HG03565 (cell line): ENCODE data around the gene ZNF396.

Source experiments
- ATAC-seq: cut with Tn5 transposase; IDR thresholded peaks from one replicate; pipeline ENCODE4 v1.9.1; 2021; ENCODE audit warnings: mild to moderate bottlenecking, moderate library complexity; ENCODE audit not compliant: unreplicated experiment

The ZNF396 gene

DNA sequence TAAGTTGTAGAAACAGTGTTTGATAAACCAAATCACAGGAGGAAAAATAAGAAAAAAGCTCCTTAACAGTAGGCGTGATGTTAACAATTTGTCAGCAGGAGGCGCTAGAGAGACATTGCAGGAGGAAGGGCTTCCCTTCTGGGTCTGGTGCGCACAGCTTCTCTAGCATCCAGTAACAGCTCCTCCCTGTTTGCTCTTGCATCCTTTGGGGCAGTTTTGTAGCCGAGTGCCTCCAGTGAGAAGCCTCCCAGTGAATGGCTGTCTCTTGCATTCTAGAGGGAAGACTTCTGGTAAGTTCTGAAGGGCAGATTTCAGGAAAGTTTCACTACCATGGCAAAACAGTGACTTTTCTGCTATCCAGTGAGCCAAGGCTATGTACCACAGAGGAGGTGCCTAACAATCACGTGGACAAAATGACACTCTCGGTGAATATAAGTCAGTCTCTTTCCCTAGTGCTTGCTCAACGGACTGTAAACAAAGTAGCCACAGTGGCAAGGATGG lies 9.5 kb upstream of the ZNF396 start:
- ATAC-seq = peak; percentile 60

DNA sequence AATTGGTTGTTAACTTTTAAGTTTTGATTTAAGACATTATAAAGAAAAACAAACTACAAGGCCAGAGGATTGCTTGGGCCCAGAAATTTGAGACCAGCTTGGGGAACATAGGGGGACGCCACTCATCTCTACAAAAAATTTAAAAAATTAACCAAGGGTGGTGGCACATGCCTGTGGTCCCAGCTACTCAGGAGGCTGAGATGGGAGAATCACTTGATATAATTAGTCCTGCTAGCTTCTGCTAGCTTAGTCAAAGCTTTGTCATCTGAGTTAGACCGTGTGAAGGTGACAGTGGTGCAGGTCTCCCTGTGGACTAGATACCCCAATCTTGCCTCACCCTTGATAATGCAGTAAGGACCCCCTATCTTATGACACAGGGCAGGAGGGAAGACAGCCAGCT lies 6.0 kb upstream of the ZNF396 start:
- ATAC-seq = no peak

DNA sequence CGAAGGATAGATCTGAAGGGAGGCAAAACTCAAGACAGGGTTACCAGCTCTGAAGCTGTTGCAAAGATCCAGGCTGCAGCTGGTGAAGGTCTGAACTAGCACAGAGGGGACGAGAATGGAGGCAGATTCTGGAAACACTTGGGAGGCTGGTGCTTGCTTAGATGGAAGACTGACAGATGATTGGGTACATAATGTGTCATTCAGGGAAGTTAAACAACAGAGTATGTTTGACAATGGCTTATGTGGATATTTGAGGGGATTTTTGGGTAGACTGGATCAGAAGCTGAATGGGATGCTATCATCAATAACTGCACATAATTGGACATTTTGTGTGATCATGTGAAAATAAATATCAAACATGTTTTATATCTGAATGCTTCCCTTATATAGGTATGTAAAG lies 2.3 kb upstream of the ZNF396 start:
- no peak for ATAC-seq

- no peak for ATAC-seq
Observed at GRCh38 chr18:35378574-35378896, 1.4 kb upstream of the ZNF396 start.

- ATAC-seq = no peak
Observed at GRCh38 chr18:35377875-35378573, 887 bp upstream of the ZNF396 start.

DNA sequence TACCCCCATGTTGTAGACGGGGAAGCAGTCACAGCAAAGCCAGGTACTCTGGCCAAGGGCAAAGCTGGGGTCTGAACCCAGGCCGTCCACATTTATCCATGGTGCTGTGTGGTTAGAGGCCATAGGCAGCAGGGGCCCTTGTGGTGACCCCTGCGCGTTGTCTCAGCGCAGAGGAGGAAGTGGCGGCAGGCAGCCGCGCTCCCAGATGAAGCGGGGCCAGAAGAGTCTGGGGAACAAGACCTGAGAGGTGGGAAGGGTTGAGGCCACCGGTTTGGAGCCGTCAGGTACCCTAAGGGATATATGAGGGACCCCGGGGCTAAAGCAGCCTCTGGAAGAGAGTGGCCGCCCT lies 770 bp downstream of the ZNF396 start:
- ATAC-seq = peak; percentile 37

DNA sequence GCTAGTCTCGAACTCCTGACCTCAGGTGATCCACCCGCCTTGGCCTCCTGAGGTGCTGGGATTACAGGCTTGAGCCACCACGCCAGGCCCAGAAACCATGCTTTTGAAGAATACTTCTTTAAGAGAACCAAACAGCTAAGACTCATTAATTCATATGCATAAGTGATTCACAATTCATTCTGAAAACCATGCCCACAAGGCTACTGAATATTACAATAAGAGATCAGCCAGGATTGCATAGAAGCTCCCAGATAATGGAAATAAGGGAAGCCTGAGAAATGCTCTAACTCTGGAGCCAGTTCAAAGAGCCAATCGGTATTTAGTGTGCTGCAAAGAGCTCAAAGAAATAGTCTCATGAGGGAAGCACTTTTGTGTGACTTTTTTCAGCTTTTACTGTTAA lies 2.4 kb downstream of the ZNF396 start:
- ATAC-seq = no peak

DNA sequence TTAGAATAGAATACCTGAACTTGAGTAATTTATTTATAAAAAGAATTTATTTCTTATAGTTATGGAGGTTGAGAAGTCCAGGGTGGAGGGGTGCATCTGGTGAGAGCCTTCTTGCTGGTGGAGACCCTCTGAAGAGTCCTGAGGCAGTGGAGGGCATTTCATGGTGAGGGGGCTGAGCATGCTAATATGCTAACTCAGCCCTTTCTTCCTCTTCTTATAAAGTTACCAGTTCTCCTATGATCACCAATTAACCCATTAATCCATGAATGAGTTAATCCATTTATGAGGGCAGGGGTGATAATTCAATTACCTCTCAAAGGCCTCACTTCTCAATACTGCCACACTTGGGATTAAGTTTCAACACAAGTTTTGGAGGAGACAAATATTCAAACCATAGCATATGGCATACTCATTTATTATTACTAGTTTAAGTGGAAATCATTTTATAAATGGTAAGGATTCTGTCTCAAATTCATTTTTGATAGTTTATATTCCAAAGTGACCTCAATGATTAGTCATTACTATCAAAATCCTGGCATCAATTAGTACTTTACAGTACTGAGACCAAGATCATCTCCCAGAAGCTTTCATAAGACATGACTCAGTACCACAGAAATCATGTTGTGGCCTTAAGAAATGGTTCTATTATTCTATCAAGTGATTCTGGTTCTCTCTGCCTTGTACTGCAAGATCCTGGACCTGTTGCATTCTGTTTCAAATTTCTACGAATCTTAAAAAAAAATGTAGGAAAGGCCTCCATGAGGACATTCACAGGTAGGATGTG lies 5.5 kb downstream of the ZNF396 start:
- ATAC-seq = no peak

DNA sequence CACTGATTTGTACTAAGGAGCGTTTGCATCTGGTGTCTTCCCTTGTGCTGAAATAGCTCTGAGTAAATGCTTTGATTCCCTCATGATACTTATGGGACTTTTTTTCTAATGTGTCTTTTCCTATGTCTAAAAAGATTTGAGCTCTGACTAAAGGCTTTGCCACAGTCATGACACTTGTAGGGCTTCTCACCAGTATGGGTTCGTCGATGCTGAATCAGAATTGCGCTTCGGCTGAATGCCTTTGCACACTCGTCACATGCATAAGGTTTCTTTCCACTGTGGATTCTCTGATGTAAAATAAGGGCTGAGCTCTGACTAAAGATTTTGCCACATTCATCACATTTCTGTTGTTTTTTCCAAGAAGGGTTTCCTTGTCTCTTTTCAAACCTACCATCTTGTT lies 8.0 kb downstream of the ZNF396 start:
- ATAC-seq = no peak

GRCh38 chr18:35368595-35368994 lies 8.5 kb downstream of the ZNF396 start:
- no peak for ATAC-seq

GRCh38 chr18:35362531-35362930 lies 14.6 kb downstream of the ZNF396 start:
- ATAC-seq = no peak

- no peak for ATAC-seq
Observed at GRCh38 chr18:35361570-35362321, 15.4 kb downstream of the ZNF396 start.

- peak; percentile 97 for ATAC-seq
Observed at GRCh38 chr18:35355140-35355618, 22.0 kb downstream of the ZNF396 start.

DNA sequence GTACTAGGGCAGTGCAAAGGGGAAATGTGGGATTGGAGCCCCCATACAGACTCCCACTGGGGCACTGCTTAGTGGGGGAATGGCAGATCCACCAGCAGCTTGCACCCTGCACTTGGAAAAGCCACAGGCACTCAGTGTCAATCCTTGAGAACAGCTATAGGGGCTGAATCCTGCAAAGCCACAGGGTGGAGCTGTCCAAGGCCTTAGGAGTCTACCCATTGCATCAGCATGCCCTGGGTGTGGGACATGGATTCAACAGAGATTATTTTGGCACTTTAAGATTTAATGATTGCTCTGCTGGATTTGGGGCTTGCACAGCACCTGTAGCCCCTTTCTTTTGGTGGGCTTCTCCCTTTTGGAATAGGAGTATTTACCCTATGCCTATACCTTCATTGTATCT lies 24.4 kb downstream of the ZNF396 start:
- ATAC-seq = no peak

DNA sequence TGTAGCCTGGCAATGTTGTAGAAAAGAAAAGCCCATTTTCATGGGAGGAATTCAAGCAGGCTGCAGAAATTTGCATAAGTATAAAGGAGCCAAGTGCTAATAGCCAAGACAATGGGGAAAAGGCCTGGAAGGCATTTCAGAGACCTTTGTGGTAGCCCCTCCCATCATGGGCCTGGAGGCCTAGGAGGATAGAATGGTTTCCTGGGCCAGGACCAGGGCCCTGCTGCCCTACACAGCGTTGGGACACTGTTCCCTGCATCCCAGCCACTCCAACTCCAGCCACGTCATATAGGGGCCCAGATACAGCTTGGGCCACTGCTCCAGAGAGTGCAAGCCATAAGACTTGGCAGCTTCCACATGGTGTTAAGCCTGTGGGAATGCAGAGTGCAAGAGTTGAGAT lies 24.9 kb downstream of the ZNF396 start:
- ATAC-seq = no peak

DNA sequence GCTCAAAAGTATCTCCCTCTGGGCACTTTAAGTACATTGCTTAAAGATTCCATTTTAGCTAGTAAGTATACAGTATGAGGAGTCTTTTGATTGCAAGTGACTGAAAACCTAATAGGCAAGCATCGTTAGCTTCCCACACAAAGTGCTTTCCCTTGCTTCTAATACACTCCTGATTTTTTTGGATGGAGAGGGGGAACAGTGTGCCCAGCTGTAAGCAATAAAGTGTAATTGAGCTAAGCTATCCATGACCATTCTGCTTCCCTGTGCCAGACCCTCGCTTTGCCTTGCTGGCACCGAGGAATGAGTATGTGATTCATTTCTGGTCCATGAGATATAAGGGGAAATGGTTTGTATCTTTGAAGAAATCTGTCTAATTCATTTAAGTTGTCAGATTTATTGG lies 29.1 kb downstream of the ZNF396 start:
- ATAC-seq = no peak

GRCh38 chr18:35345950-35346349 lies 31.2 kb downstream of the ZNF396 start:
- no peak for ATAC-seq

DNA sequence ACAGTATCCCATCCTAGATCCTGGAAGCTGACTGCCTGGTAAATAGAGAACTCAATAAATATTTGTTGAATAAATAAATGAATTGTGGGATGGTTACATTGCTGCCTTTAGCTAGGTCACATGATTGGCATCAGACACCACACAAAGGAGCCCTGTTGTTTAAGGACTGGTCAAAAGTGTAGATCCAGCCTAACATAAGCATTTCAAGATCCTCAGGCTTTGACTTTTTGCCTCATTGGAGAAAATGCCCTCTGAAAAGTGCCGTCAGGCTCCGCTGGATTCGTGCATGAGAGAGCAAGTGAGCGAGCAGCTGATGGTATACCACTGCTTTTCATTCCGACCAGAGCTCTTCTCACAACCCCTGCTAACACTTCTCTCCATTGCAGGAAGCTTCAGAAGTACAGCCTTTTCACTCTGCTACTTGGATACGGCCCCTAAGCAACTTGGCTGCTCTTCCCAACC lies 31.6 kb downstream of the ZNF396 start:
- no peak for ATAC-seq

- no peak for ATAC-seq
Observed at GRCh38 chr18:35344736-35345459, 32.2 kb downstream of the ZNF396 start.

GRCh38 chr18:35343936-35344735 lies 33.0 kb downstream of the ZNF396 start, which contains the start of gene ZNF24:
TSS of gene ZNF24 (minus strand) at chr18:35344420. CDS start at chr18:35340650, 3,770 bp downstream.
- ATAC-seq = peak; percentile 81
